Esophagus squamous epithelium (tissue), 4 donors: ENCODE results near the gene LARGE1.

ENCODE experiments used
- CTCF ChIP-seq, 6 experiments: fragments of 450-650 bp in 4 of 6; fragments of 200-600 bp in 2 of 6; sonication (generic) in 2 of 6; IDR thresholded peaks; one replicate each; pipeline ENCODE4 v1.5.1; 2016 to 2019; ENCODE audit warnings: antibody characterized with exemption in 6 of 6, mild to moderate bottlenecking in 4 of 6, moderate library complexity in 4 of 6
- POLR2A ChIP-seq, 4 donors: fragments of 450-650 bp; IDR thresholded peaks; one replicate each; pipeline ENCODE4 v1.6.1; 2017; ENCODE audit warnings: antibody characterized with exemption in 4 of 4, mild to moderate bottlenecking in 4 of 4, moderate library complexity in 3 of 4

- TF ChIP-seq CTCF (IDR thresholded peaks at IDR 0.05) (no peak), POLR2A (IDR thresholded peaks at IDR 0.05) (no peak)
Observed at GRCh38 chr22:33580310-33580709, 340.0 kb downstream of the LARGE1 start.
